HepG2 (cell line): ENCODE data around the gene COPS4. TPM values are rescaled to one million over a fixed set of nuclear protein-coding genes. Genes with fewer than 3 reads are reported as not detected.

Source experiments
- ATAC-seq: fragments of 200-7000 bp; cut with Tn5 transposase; 3 replicates; pipeline ENCODE4 v1.9.1; 2020; ENCODE audit warnings: mild to moderate bottlenecking, moderate library complexity
- BruUV-seq: library from RNA; stranded (reverse); fragments of 400-500 nt; replicated peaks from 2 replicates; lab custom pipeline; 2021; lab: Mats Ljungman, UMichigan
- CTCF ChIA-PET: fragments of 300-600 bp; formaldehyde crosslinking; extraction: SDS; loops from one replicate; lab custom pipeline; 2021; ENCODE audit warnings: low total read pairs, inconsistent platforms, low intra/inter-chr PET ratio; lab: Yijun Ruan, JAX
- POLR2A ChIA-PET: fragments of 350-600 bp; sonication (Branson Sonifier 250); formaldehyde crosslinking; loops from one replicate; lab custom pipeline; 2020; ENCODE audit warnings: antibody characterized with exemption, inconsistent platforms; lab: Yijun Ruan, JAX
- DNase-seq: peaks from one replicate; pipeline ENCODE4 v3.0.0-alpha.2; 2015; ENCODE audit warnings: low spot score
- FAIRE-seq: peaks from 3 replicates; lab custom pipeline; 2011; peaks lifted over from hg19 to GRCh38; lab: Jason Lieb, UNC
- H2AFZ ChIP-seq: one replicate; pipeline ENCODE4 v1.6.1; 2011; ENCODE audit warnings: low read length, inconsistent platforms
- H3K27ac ChIP-seq: fragments of 300-600 bp; 3 replicates; pipeline ENCODE4 v1.8.0; 2011; ENCODE audit warnings: mixed run types, mild to moderate bottlenecking, mixed read lengths, low read length, inconsistent platforms; ENCODE audit not compliant: insufficient read depth; ENCODE audit errors: extremely low read length
- H3K27me3 ChIP-seq, 2 experiments: fragments of 200-600 bp in 1 of 2; 2 replicates in 1 of 2; 3 replicates in 1 of 2; pipeline versions ENCODE4 v1.6.0 to v1.8.0; 2011; ENCODE audit warnings: low read length in 2 of 2, mild to moderate bottlenecking in 2 of 2, moderate library complexity in 2 of 2, inconsistent platforms in 1 of 2; ENCODE audit not compliant: insufficient read depth in 2 of 2, control insufficient read depth in 1 of 2
- H3K36me3 ChIP-seq, 2 experiments: fragments of 200-600 bp in 1 of 2; replicated peaks in 1 of 2; 2 replicates in 1 of 2; 3 replicates in 1 of 2; pipeline versions ENCODE4 v1.5.1 to v1.8.0; 2011; ENCODE audit warnings: low read length in 2 of 2, inconsistent platforms in 1 of 2; ENCODE audit not compliant: insufficient read depth in 2 of 2, control insufficient read depth in 1 of 2
- H3K4me1 ChIP-seq: 2 replicates; pipeline ENCODE4 v1.5.1; 2012; ENCODE audit warnings: low read length, inconsistent platforms; ENCODE audit not compliant: insufficient read depth
- H3K4me2 ChIP-seq: 2 replicates; pipeline ENCODE4 v1.6.0; 2011; ENCODE audit warnings: low read depth, low read length, inconsistent platforms
- H3K4me3 ChIP-seq, 3 experiments: fragments of 200-600 bp in 1 of 3; sonication (generic), shearing (Covaris generic) in 1 of 3; replicated peaks in 1 of 3; 2 replicates each; pipeline ENCODE4 v1.5.1; 2011 to 2016; ENCODE audit warnings: low read length in 3 of 3, inconsistent platforms in 2 of 3, low read depth in 2 of 3, mild to moderate bottlenecking in 2 of 3, control low read depth in 1 of 3, mixed read lengths in 1 of 3; ENCODE audit not compliant: insufficient read depth in 1 of 3
- H3K79me2 ChIP-seq: one replicate; pipeline ENCODE4 v1.6.1; 2011; ENCODE audit warnings: low read length, inconsistent platforms; ENCODE audit not compliant: insufficient read depth
- H3K9ac ChIP-seq: 2 replicates; pipeline ENCODE4 v1.6.0; 2011; ENCODE audit warnings: mild to moderate bottlenecking, low read depth, low read length, inconsistent platforms; ENCODE audit not compliant: insufficient read depth
- H3K9me3 ChIP-seq: 2 replicates; pipeline ENCODE4 v1.5.1; 2012; ENCODE audit warnings: mild to moderate bottlenecking, low read length
- H4K20me1 ChIP-seq: 2 replicates; pipeline ENCODE4 v1.6.0; 2011; ENCODE audit warnings: inconsistent platforms, mild to moderate bottlenecking, low read length, moderate library complexity; ENCODE audit not compliant: insufficient read depth
- KAT8 ChIP-seq: IDR thresholded peaks from 2 replicates; pipeline ENCODE4 v1.6.1; 2016; ENCODE audit warnings: missing genetic modification reagents, missing compliant biosample characterization
- KDM2A ChIP-seq: sonication (generic); formaldehyde crosslinking; IDR thresholded peaks from 2 replicates; pipeline ENCODE4 v1.4.0; 2020; ENCODE audit warnings: low read depth, missing genetic modification reagents, borderline replicate concordance
- MEIS1 ChIP-seq: sonication (generic); formaldehyde crosslinking; IDR thresholded peaks from 2 replicates; pipeline ENCODE4 v1.9.0; 2021; ENCODE audit warnings: mild to moderate bottlenecking, missing genetic modification reagents, moderate library complexity, borderline replicate concordance
- MTF2 ChIP-seq: sonication (generic); formaldehyde crosslinking; IDR thresholded peaks from 2 replicates; pipeline ENCODE4 v1.5.0; 2020; ENCODE audit warnings: missing genetic modification reagents, borderline replicate concordance
- NRL ChIP-seq: sonication (generic); formaldehyde crosslinking; IDR thresholded peaks from 2 replicates; pipeline ENCODE4 v1.5.0; 2020; ENCODE audit warnings: missing genetic modification reagents, mild to moderate bottlenecking, moderate library complexity, borderline replicate concordance
- ZNF484 ChIP-seq: sonication (generic); formaldehyde crosslinking; IDR thresholded peaks from 2 replicates; pipeline ENCODE4 v1.5.1; 2020; ENCODE audit warnings: mild to moderate bottlenecking, low read depth, missing genetic modification reagents, borderline replicate concordance
- ZSCAN20 ChIP-seq: sonication (generic); formaldehyde crosslinking; IDR thresholded peaks from 2 replicates; pipeline ENCODE4 v1.4.0; 2020; ENCODE audit warnings: missing genetic modification reagents, mild to moderate bottlenecking, borderline replicate concordance
- WGBS: methylation state at CpG from one replicate; pipeline ENCODE4 v1.1.6; 2017; ENCODE audit warnings: low lambda C conversion rate; 5-methylcytosine and 5-hydroxymethylcytosine counted together
- in situ Hi-C: cut with HindIII; loops from 2 replicates; pipeline ENCODE4 v1.10.0; 2017; ENCODE audit warnings: low pct_unique_long_range_greater_than_20kb; ENCODE audit not compliant: extremely low pct_ligation_motif_present
- intact Hi-C: fragments of 100-400 bp; cut with micrococcal nuclease; formaldehyde crosslinking; loops from one replicate; pipeline ENCODE4 v1.10.0; 2022; ENCODE audit not compliant: unreplicated experiment
- polyA plus RNA-seq, 8 experiments: library from polyadenylated mRNA; depleted of rRNA in 3 of 8; stranded (reverse) in 7 of 8; unstranded in 1 of 8; fragments of >200 nt; fragmentation: Illumina TruSeq in 4 of 8; extraction: Trizol in 4 of 8; gene quantifications; 2 replicates each; pipeline versions ENCODE4 v1.2.1 to v1.2.3, GENCODE V29; 2011 to 2016; ENCODE audit warnings: low read depth in 4 of 8, missing spikeins in 1 of 8, mixed read lengths in 1 of 8; ENCODE audit not compliant: insufficient read depth in 1 of 8
- total RNA-seq, 5 experiments: library from RNA; depleted of rRNA; stranded (reverse); fragments of >200 nt; fragmentation: Illumina TruSeq; extraction: Trizol; gene quantifications; 2 replicates each; pipeline ENCODE4 v1.2.3, GENCODE V29; 2016; ENCODE audit warnings: low read depth in 1 of 5
- TF ChIP-seq, protein P1 (sequence below): fragments of 450-650 bp; IDR thresholded peaks from 2 replicates; pipeline ENCODE4 v1.6.1; 2017; ENCODE audit warnings: mild to moderate bottlenecking

Gene COPS4
- total and polyA plus RNA-seq, 2 of the 13 experiments (the other 11 are each of a cell fraction or from before 2014, with no cell fraction given) = 28.8 to 52.5 TPM

GRCh38 chr4:83043801-83044407, 8.9 kb downstream of the COPS4 start:
- 98% methylated on average over 14 of the region's 14 CpGs for WGBS

More at GRCh38 chr4:83043801-83044407, 8.9 kb downstream of the COPS4 start:
- Histone ChIP-seq H3K79me2 (peaks cover 31% of the 10 kb centered on the region), H4K20me1 (no peaks in the 10 kb centered on the region), H3K9ac (no peak overlapping the region), H3K36me3 (0 out of 5 replicates have a peak, but pooled peaks cover 0 to 4% of the 10 kb centered on the region in 2 experiments), H2AFZ (no peak overlapping the region), H3K9me3 (no peaks in the 10 kb centered on the region), H3K4me1 (peaks cover 4% of the 10 kb centered on the region; the same call in 1 of the 2 replicates), H3K27me3 (no peaks in the 10 kb centered on the region; a peak in 1 of 5 replicates), H3K27ac (no peak overlapping the region), H3K4me3 (no peak overlapping the region), H3K4me2 (no peak overlapping the region)
- intact Hi-C loops = no loop called here
- no peak for ATAC-seq
- no peak for FAIRE-seq
- CTCF ChIA-PET = no interaction called here
- TF ChIP-seq ZSCAN20 (CRISPR knock-in tag) (no peak), MTF2 (CRISPR knock-in tag) (no peak), MEIS1 (no peak), NRL (CRISPR knock-in tag) (no peak), ZNF484 (no peak), KDM2A (CRISPR knock-in tag) (no peak), KAT8 (CRISPR knock-in tag) (no peak)
- TF ChIP-seq, protein P1, sequence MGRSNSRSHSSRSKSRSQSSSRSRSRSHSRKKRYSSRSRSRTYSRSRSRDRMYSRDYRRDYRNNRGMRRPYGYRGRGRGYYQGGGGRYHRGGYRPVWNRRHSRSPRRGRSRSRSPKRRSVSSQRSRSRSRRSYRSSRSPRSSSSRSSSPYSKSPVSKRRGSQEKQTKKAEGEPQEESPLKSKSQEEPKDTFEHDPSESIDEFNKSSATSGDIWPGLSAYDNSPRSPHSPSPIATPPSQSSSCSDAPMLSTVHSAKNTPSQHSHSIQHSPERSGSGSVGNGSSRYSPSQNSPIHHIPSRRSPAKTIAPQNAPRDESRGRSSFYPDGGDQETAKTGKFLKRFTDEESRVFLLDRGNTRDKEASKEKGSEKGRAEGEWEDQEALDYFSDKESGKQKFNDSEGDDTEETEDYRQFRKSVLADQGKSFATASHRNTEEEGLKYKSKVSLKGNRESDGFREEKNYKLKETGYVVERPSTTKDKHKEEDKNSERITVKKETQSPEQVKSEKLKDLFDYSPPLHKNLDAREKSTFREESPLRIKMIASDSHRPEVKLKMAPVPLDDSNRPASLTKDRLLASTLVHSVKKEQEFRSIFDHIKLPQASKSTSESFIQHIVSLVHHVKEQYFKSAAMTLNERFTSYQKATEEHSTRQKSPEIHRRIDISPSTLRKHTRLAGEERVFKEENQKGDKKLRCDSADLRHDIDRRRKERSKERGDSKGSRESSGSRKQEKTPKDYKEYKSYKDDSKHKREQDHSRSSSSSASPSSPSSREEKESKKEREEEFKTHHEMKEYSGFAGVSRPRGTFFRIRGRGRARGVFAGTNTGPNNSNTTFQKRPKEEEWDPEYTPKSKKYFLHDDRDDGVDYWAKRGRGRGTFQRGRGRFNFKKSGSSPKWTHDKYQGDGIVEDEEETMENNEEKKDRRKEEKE = no peak
- POLR2A ChIA-PET = no interaction called here
- no TSS peak for BruUV-seq
- in situ Hi-C loops = no loop called here
- DNase-seq = no peak
